Caco-2 (cell line): Measurements from ENCODE around the gene LRG1. TPM values are rescaled to one million over a fixed set of nuclear protein-coding genes. Genes with fewer than 3 reads are reported as not detected.

Experiments used
- BruUV-seq: library from RNA; stranded (reverse); fragments of 400-500 nt; replicated peaks from 2 replicates; lab custom pipeline; 2021; lab: Mats Ljungman, UMichigan
- CTCF ChIA-PET: fragments of 300-600 bp; sonication (Branson Sonifier 250); formaldehyde crosslinking; loops from one replicate; lab custom pipeline; 2022; ENCODE audit warnings: antibody characterized with exemption; lab: Charles Lee
- POLR2A ChIA-PET: fragments of 300-600 bp; sonication (Branson Sonifier 250); formaldehyde crosslinking; loops from one replicate; lab custom pipeline; 2022; ENCODE audit warnings: antibody characterized with exemption; lab: Charles Lee
- DNase-seq, 2 experiments: peaks; one replicate each; pipeline versions ENCODE4 v3.0.0 to v3.0.0-alpha.2; 2020 to 2022
- H3K27me3 ChIP-seq: replicated peaks from 2 replicates; pipeline ENCODE4 v1.6.0; 2011; ENCODE audit warnings: low read length; ENCODE audit not compliant: control insufficient read depth, insufficient read depth
- H3K36me3 ChIP-seq: 2 replicates; pipeline ENCODE4 v1.5.1; 2011; ENCODE audit warnings: low read length; ENCODE audit not compliant: control insufficient read depth, insufficient read depth
- H3K4me1 ChIP-seq: fragments of 250-450 bp; sonication (Bioruptor Pico); 2 replicates; pipeline ENCODE4 v1.5.1; 2020; ENCODE audit warnings: mild to moderate bottlenecking
- H3K4me3 ChIP-seq: 2 replicates; pipeline ENCODE4 v1.5.1; 2011; ENCODE audit warnings: low read depth, mild to moderate bottlenecking, control low read depth, low read length
- H3K9me3 ChIP-seq: fragments of 250-450 bp; sonication (Bioruptor Pico); 2 replicates; pipeline ENCODE4 v1.5.1; 2020; ENCODE audit warnings: mild to moderate bottlenecking, moderate library complexity
- H3K27ac Mint-ChIP-seq: one replicate; pipeline ENCODE4 v1.8.0; 2022; ENCODE audit warnings: mixed read lengths; ENCODE audit not compliant: unreplicated experiment
- H3K27me3 Mint-ChIP-seq: one replicate; pipeline ENCODE4 v1.8.0; 2022; ENCODE audit warnings: mixed read lengths; ENCODE audit not compliant: insufficient read depth, unreplicated experiment
- H3K36me3 Mint-ChIP-seq: one replicate; pipeline ENCODE4 v1.8.0; 2022; ENCODE audit warnings: mild to moderate bottlenecking, mixed read lengths; ENCODE audit not compliant: insufficient read depth, unreplicated experiment
- H3K4me1 Mint-ChIP-seq: one replicate; pipeline ENCODE4 v1.8.0; 2022; ENCODE audit warnings: low read depth, mixed read lengths; ENCODE audit not compliant: unreplicated experiment
- H3K4me3 Mint-ChIP-seq: one replicate; pipeline ENCODE4 v1.8.0; 2022; ENCODE audit warnings: mild to moderate bottlenecking, moderate library complexity, mixed read lengths; ENCODE audit not compliant: unreplicated experiment
- H3K9me3 Mint-ChIP-seq: one replicate; pipeline ENCODE4 v1.8.0; 2022; ENCODE audit warnings: mixed read lengths; ENCODE audit not compliant: unreplicated experiment
- CTCF ChIP-seq, 2 experiments: fragments of 200-600 bp in 1 of 2; IDR thresholded peaks; 1 replicate in 1 of 2; 2 replicates in 1 of 2; pipeline versions ENCODE4 v1.5.1 to v1.8.0; 2011 to 2022; ENCODE audit warnings: antibody characterized with exemption in 1 of 2, control low read depth in 1 of 2, inconsistent platforms in 1 of 2, low read depth in 1 of 2, low read length in 1 of 2, mild to moderate bottlenecking in 1 of 2, moderate library complexity in 1 of 2; ENCODE audit not compliant: insufficient read depth in 1 of 2, severe bottlenecking in 1 of 2, unreplicated experiment in 1 of 2
- intact Hi-C: fragments of 100-400 bp; cut with micrococcal nuclease; formaldehyde crosslinking; loops from one replicate; pipeline ENCODE4 v1.10.0; 2022; ENCODE audit not compliant: unreplicated experiment
- total RNA-seq: library from RNA; stranded (reverse); gene quantifications from 2 replicates; pipeline ENCODE4 v1.2.3, GENCODE V29; 2022

Gene LRG1
- total RNA-seq, 1 experiment from 2014 or later, result 0.61 TPM

DNA sequence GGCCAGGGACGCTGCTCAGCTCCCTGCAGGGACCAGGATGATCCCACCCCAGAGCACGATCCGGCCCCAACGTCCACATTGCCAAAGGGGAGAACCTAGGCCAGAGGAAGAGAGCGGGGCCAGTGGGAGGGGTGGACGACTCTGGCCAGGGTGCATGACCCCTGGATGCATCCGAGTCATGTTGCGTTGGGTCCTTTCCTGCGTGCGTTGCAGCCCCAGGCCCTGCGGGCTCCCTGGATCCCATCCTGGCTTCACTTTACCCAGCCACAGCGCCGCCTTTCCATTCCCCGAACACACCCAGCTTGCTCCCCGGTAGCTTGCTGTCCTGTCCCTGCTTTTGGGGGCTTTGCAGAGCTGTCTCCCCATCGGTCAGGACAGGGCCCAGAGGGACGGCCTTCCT, 32.0 kb downstream of the LRG1 start:
- H3K9me3 ChIP-seq, result no peaks in the 10 kb centered on the region
- no peaks in the 10 kb centered on the region for H3K4me1 Mint-ChIP-seq
- DNase-seq, result no peak
- H3K27me3 Mint-ChIP-seq, result no peaks in the 10 kb centered on the region
- H3K4me1 ChIP-seq, result no peaks in the 10 kb centered on the region
- ChIA-PET CTCF (interaction anchor here (1.2 kb wide), 1 partner anchor 126 kb away, joined by 3 read pairs; no protein-coding TSS in a partner anchor), POLR2A (no interaction called here)
- TF ChIP-seq CTCF (IDR thresholded peaks at IDR 0.05; ENCODE audit: insufficient read depth in 1 of 2, low read depth in 1 of 2, low read length in 1 of 2, severe bottlenecking in 1 of 2, unreplicated experiment in 1 of 2), result no peak
- H3K4me3 Mint-ChIP-seq, result no peak overlapping the region
- intact Hi-C loops, result no loop called here
- no peaks in the 10 kb centered on the region for H3K9me3 Mint-ChIP-seq
- no peak overlapping the region for H3K27ac Mint-ChIP-seq
- peaks cover 41% of the 10 kb centered on the region for H3K36me3 Mint-ChIP-seq
- H3K4me3 ChIP-seq, result no peak overlapping the region
- no TSS peak for BruUV-seq
- H3K36me3 ChIP-seq, result no peaks in the 10 kb centered on the region
- H3K27me3 ChIP-seq, result no peaks in the 10 kb centered on the region

- Mint-ChIP-seq H3K27me3 (no peaks in the 10 kb centered on the region), H3K4me3 (no peak overlapping the region), H3K27ac (no peak overlapping the region), H3K36me3 (peaks cover 41% of the 10 kb centered on the region), H3K4me1 (no peaks in the 10 kb centered on the region), H3K9me3 (no peaks in the 10 kb centered on the region)
- H3K36me3 ChIP-seq, result no peaks in the 10 kb centered on the region
- POLR2A ChIA-PET, result no interaction called here
- H3K4me3 ChIP-seq, result no peak overlapping the region
- no peak for TF ChIP-seq CTCF (IDR thresholded peaks at IDR 0.05; ENCODE audit: insufficient read depth in 1 of 2, low read depth in 1 of 2, low read length in 1 of 2, severe bottlenecking in 1 of 2, unreplicated experiment in 1 of 2)
- no peaks in the 10 kb centered on the region for H3K27me3 ChIP-seq
- intact Hi-C loops, result no loop called here
- DNase-seq, result no peak
- BruUV-seq, result no TSS peak
- no peaks in the 10 kb centered on the region for H3K9me3 ChIP-seq
- no peaks in the 10 kb centered on the region for H3K4me1 ChIP-seq
- CTCF ChIA-PET, result interaction anchor here (1.0 kb wide), 1 partner anchor 36 kb away, joined by 4 read pairs; no protein-coding TSS in a partner anchor
Measured at GRCh38 chr19:4507150-4507452, 32.7 kb downstream of the LRG1 start.

DNA sequence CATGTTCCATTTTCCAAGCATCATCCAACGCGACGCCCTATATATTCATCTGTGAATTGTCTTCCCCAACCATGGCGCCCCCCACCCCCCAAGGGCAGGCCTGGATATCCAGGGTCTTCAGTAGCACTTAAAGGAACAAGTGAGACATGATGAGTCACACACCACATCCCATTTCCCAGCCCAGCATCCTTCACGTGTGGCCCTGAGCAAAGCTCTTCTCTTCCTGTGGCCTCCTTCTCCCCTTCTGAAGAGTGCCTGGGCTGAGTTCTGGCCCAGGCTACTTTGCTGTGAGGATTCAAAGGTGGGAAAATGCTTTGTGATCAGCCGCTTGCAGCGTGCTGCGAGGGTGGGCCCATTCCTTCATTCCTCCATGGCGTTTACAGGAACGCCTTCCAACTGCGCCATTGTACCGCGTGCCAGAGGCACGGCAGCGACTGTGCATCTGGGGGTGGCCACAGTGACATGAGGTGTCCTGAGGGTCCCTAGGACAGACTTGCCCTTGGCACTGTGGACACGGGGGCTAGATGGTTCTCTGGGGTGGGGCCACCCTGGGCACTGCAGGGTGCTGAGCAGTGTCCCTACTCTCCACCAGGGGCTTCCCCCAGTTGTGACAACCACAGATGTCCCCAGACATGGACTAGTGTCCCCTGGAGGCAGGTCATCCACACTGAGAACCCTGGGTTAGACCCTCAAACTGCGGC, 33.2 kb downstream of the LRG1 start:
- DNase-seq, result no peak
- Mint-ChIP-seq H3K27ac (no peak overlapping the region), H3K4me3 (no peak overlapping the region), H3K36me3 (peaks cover 40% of the 10 kb centered on the region), H3K4me1 (no peaks in the 10 kb centered on the region), H3K9me3 (no peaks in the 10 kb centered on the region), H3K27me3 (no peaks in the 10 kb centered on the region)
- ChIA-PET POLR2A (no interaction called here), CTCF (interaction anchor here (1.0 kb wide), 1 partner anchor 35 kb away, joined by 4 read pairs; no protein-coding TSS in a partner anchor)
- no TSS peak for BruUV-seq
- intact Hi-C loops, result no loop called here
- Histone ChIP-seq H3K4me3 (no peak overlapping the region), H3K4me1 (no peaks in the 10 kb centered on the region), H3K36me3 (no peaks in the 10 kb centered on the region), H3K9me3 (no peaks in the 10 kb centered on the region), H3K27me3 (no peaks in the 10 kb centered on the region)
- TF ChIP-seq CTCF (IDR thresholded peaks at IDR 0.05; ENCODE audit: insufficient read depth in 1 of 2, low read depth in 1 of 2, low read length in 1 of 2, severe bottlenecking in 1 of 2, unreplicated experiment in 1 of 2), result peak in 1 of 2 experiments; percentile 24
